ENCODE data around the gene CTPS1. TPM values are rescaled to one million over a fixed set of nuclear protein-coding genes. Genes with fewer than 3 reads are reported as not detected.

CTPS1 gene
- total RNA-seq, 1 donor = 19.2 TPM

DNA sequence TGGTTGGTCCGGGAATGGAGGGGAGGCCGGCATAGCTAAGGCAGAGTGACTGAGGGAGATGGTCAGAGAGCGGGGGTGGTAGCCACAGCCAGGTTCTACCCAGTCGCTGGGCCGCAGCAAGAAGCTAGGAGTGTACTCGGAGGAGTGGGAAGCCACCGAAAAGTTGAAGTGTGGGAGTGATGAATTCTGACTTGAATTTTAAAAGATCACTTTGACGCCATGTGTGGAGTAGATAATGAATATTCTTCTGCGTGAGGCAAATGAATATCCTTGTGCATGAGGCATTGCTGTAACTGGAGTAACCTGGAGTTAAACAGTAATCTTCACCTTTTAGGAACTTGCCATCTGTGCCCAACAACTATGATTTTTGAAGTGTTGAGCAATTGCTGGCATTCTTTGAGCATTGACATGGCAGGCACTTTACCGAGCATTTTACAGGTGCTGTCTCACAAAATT lies 6.9 kb downstream of the CTPS1 start:
- H3K36me3 ChIP-seq (ENCODE audit: insufficient read depth, low read length) = peaks cover 75% of the 10 kb centered on the region
- no peak overlapping the region for H3K4me2 ChIP-seq (ENCODE audit: insufficient read depth, low read length)
- H4K20me1 ChIP-seq (ENCODE audit: insufficient read depth, low read length) = peaks cover 19% of the 10 kb centered on the region
- H3K4me3 ChIP-seq (ENCODE audit: insufficient read depth, low read length) = no peak overlapping the region
- H3K4me1 ChIP-seq (ENCODE audit: insufficient read depth, low read length) = peaks cover 36% of the 10 kb centered on the region
- TF ChIP-seq, protein P1, sequence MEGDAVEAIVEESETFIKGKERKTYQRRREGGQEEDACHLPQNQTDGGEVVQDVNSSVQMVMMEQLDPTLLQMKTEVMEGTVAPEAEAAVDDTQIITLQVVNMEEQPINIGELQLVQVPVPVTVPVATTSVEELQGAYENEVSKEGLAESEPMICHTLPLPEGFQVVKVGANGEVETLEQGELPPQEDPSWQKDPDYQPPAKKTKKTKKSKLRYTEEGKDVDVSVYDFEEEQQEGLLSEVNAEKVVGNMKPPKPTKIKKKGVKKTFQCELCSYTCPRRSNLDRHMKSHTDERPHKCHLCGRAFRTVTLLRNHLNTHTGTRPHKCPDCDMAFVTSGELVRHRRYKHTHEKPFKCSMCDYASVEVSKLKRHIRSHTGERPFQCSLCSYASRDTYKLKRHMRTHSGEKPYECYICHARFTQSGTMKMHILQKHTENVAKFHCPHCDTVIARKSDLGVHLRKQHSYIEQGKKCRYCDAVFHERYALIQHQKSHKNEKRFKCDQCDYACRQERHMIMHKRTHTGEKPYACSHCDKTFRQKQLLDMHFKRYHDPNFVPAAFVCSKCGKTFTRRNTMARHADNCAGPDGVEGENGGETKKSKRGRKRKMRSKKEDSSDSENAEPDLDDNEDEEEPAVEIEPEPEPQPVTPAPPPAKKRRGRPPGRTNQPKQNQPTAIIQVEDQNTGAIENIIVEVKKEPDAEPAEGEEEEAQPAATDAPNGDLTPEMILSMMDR (IDR thresholded peaks at IDR 0.05; ENCODE audit: extremely low read depth, low read depth, low read length) = no peak
- no peak overlapping the region for H2AFZ ChIP-seq (ENCODE audit: low read length)
- DNase-seq (ENCODE audit: insufficient read length, low spot score, missing footprints) = no peak
- H3K79me2 ChIP-seq (ENCODE audit: insufficient read depth, low read length) = peaks cover 88% of the 10 kb centered on the region
- H3K9me3 ChIP-seq (ENCODE audit: low read depth, low read length) = no peaks in the 10 kb centered on the region
- no peak overlapping the region for H3K27ac ChIP-seq (ENCODE audit: low read depth, low read length)
- H3K27me3 ChIP-seq (ENCODE audit: insufficient read depth, low read length) = no peaks in the 10 kb centered on the region

DNA sequence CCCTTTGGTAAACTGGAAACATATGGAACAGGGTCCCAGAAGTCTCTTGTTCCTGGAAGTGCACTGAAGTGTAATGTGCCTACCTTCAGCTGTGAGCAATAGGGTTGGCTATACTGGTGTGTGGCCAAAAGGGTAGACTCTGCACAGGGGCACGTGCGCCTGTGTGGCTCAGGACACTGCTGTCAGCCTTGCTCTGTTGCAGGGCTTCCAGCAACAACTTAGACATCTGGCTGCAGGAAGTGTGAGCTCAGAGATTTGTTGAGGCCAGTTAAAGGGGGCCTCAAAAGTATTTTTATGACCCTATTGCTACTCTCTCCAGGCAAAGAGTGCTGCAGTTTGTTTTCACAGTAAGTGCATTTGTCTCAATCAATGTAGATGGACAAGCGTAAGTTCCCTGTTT lies 7.5 kb downstream of the CTPS1 start:
- H3K27ac ChIP-seq (ENCODE audit: low read depth, low read length) = no peak overlapping the region
- no peak for DNase-seq (ENCODE audit: insufficient read length, low spot score, missing footprints)
- TF ChIP-seq, protein P1 (IDR thresholded peaks at IDR 0.05; ENCODE audit: extremely low read depth, low read depth, low read length) = no peak
- H3K4me3 ChIP-seq (ENCODE audit: insufficient read depth, low read length) = no peak overlapping the region
- H4K20me1 ChIP-seq (ENCODE audit: insufficient read depth, low read length) = peaks cover 17% of the 10 kb centered on the region
- no peak overlapping the region for H3K4me2 ChIP-seq (ENCODE audit: insufficient read depth, low read length)
- H3K4me1 ChIP-seq (ENCODE audit: insufficient read depth, low read length) = peaks cover 30% of the 10 kb centered on the region
- no peaks in the 10 kb centered on the region for H3K27me3 ChIP-seq (ENCODE audit: insufficient read depth, low read length)
- H3K9me3 ChIP-seq (ENCODE audit: low read depth, low read length) = no peaks in the 10 kb centered on the region
- H3K36me3 ChIP-seq (ENCODE audit: insufficient read depth, low read length) = peaks cover 81% of the 10 kb centered on the region
- no peak overlapping the region for H2AFZ ChIP-seq (ENCODE audit: low read length)
- peaks cover 88% of the 10 kb centered on the region for H3K79me2 ChIP-seq (ENCODE audit: insufficient read depth, low read length)

DNA sequence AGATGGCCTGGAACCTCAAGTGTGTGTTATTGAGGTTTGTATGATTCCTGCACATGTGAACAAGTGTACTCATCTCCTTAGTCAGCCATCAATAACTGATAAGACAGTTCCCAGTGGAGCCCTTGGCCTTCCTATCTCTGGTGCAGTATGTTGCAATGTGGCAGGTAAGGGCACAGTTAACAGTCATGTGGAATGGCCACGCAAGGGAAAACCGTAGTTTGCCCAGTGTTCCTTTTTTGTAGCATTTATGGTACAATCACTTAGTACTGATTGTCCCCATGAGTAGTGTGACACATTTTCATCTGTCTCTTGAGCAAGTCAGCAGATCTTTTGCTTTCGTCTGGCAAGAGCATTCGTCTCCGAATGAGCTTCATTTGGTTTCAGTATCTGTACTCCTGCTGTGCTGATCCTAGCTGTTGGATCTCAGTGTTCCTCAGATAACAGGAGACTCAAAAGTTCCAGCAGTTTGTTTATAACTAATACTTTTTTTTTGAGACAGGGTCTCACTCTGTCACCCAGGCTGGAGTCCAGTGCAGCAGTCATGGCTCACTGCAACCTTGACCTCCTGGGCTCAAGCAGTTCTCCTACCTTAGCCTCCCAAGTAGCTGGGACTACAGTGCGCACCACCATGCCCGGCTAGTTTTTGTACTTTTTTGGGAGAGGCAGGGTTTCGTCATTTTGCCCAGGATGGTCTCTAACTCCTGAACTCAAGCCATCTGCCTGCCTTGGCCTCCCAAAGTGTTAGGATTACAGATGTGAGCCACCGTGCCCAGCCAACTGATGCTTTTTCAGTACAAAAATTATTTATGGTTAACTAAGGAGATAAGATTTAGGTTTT lies 8.2 kb downstream of the CTPS1 start:
- Histone ChIP-seq H3K4me1 (ENCODE audit: insufficient read depth, low read length) (peaks cover 23% of the 10 kb centered on the region), H3K4me3 (ENCODE audit: insufficient read depth, low read length) (no peak overlapping the region), H3K4me2 (ENCODE audit: insufficient read depth, low read length) (no peak overlapping the region), H3K36me3 (ENCODE audit: insufficient read depth, low read length) (peaks cover 85% of the 10 kb centered on the region), H3K79me2 (ENCODE audit: insufficient read depth, low read length) (peaks cover 85% of the 10 kb centered on the region), H2AFZ (ENCODE audit: low read length) (no peak overlapping the region), H3K27me3 (ENCODE audit: insufficient read depth, low read length) (no peaks in the 10 kb centered on the region), H4K20me1 (ENCODE audit: insufficient read depth, low read length) (peaks cover 16% of the 10 kb centered on the region), H3K27ac (ENCODE audit: low read depth, low read length) (no peak overlapping the region), H3K9me3 (ENCODE audit: low read depth, low read length) (no peaks in the 10 kb centered on the region)
- DNase-seq (ENCODE audit: insufficient read length, low spot score, missing footprints) = no peak
- TF ChIP-seq, protein P1 (IDR thresholded peaks at IDR 0.05; ENCODE audit: extremely low read depth, low read depth, low read length) = no peak

DNA sequence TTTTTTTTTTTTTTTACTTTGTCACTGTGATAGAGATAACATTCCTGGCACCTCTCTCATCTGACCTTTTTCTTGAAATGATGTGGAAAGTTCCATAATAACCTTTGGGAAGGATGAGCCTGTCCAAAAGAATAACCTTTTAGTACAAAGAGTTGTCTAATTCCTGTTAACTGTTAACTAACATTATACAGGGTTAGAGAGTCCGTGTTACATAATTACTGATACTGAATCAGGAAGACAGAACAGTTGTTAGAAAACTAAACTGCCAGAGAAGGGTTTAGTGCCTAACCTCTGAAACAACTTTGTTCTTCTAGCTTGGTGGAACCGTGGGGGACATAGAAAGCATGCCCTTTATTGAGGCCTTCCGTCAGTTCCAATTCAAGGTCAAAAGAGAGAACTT lies 8.8 kb downstream of the CTPS1 start:
- no peaks in the 10 kb centered on the region for H3K9me3 ChIP-seq (ENCODE audit: low read depth, low read length)
- H2AFZ ChIP-seq (ENCODE audit: low read length) = no peak overlapping the region
- peaks cover 13% of the 10 kb centered on the region for H4K20me1 ChIP-seq (ENCODE audit: insufficient read depth, low read length)
- H3K4me3 ChIP-seq (ENCODE audit: insufficient read depth, low read length) = no peak overlapping the region
- TF ChIP-seq, protein P1 (IDR thresholded peaks at IDR 0.05; ENCODE audit: extremely low read depth, low read depth, low read length) = no peak
- H3K79me2 ChIP-seq (ENCODE audit: insufficient read depth, low read length) = peaks cover 81% of the 10 kb centered on the region
- H3K27me3 ChIP-seq (ENCODE audit: insufficient read depth, low read length) = no peaks in the 10 kb centered on the region
- H3K36me3 ChIP-seq (ENCODE audit: insufficient read depth, low read length) = peaks cover 90% of the 10 kb centered on the region
- DNase-seq (ENCODE audit: insufficient read length, low spot score, missing footprints) = no peak
- no peak overlapping the region for H3K4me2 ChIP-seq (ENCODE audit: insufficient read depth, low read length)
- no peak overlapping the region for H3K27ac ChIP-seq (ENCODE audit: low read depth, low read length)
- peaks cover 17% of the 10 kb centered on the region for H3K4me1 ChIP-seq (ENCODE audit: insufficient read depth, low read length)

All from osteoblast (primary cell).